Right hindlimb (tissue), 1 donor: ENCODE measurements around the gene OR6J1.
"Not testable (repeated sequence)": the region's sequence is repeated elsewhere in the genome, so short reads cannot be mapped to it uniquely, and the experiment has no call there.

ENCODE experiments used
- DNase-seq: peaks from one replicate; pipeline ENCODE4 v3.0.0-alpha.2; 2018

The OR6J1 gene

GRCh38 chr14:22650046-22650739 is 6.0 kb upstream of the OR6J1 start:
- DNase-seq: no peak

- DNase-seq: no peak
Measured at GRCh38 chr14:22648506-22648905, 4.4 kb upstream of the OR6J1 start.

GRCh38 chr14:22646570-22647254 is 2.6 kb upstream of the OR6J1 start:
- no peak for DNase-seq

- no peak for DNase-seq
Measured at GRCh38 chr14:22641846-22642245, 2.3 kb downstream of the OR6J1 start.

- DNase-seq: no peak
Measured at GRCh38 chr14:22640192-22640591, 4.0 kb downstream of the OR6J1 start.

- DNase-seq: not testable (repeated sequence)
Measured at GRCh38 chr14:22635980-22636379, 8.2 kb downstream of the OR6J1 start.

- DNase-seq: no peak
Measured at GRCh38 chr14:22634233-22634900, 9.8 kb downstream of the OR6J1 start.

- DNase-seq: no peak
Measured at GRCh38 chr14:22630486-22630885, 13.7 kb downstream of the OR6J1 start.

GRCh38 chr14:22630066-22630465 is 14.1 kb downstream of the OR6J1 start:
- no peak for DNase-seq

- no peak for DNase-seq
Measured at GRCh38 chr14:22629361-22629760, 14.8 kb downstream of the OR6J1 start.

- DNase-seq: no peak
Measured at GRCh38 chr14:22627506-22628263, 16.5 kb downstream of the OR6J1 start.

GRCh38 chr14:22626590-22626989 is 17.6 kb downstream of the OR6J1 start:
- no peak for DNase-seq

GRCh38 chr14:22623047-22623446 is 21.1 kb downstream of the OR6J1 start:
- no peak for DNase-seq

GRCh38 chr14:22622255-22622654 is 21.9 kb downstream of the OR6J1 start:
- DNase-seq: no peak

GRCh38 chr14:22615765-22616164 is 28.4 kb downstream of the OR6J1 start:
- not testable (repeated sequence) for DNase-seq

- DNase-seq: peak; percentile 37
Measured at GRCh38 chr14:22614240-22614799, 29.8 kb downstream of the OR6J1 start.

- no peak for DNase-seq
Measured at GRCh38 chr14:22613736-22614239, 30.4 kb downstream of the OR6J1 start.

GRCh38 chr14:22613106-22613695 is 31.0 kb downstream of the OR6J1 start:
- DNase-seq: no peak

GRCh38 chr14:22610931-22611330 is 33.2 kb downstream of the OR6J1 start:
- no peak for DNase-seq

GRCh38 chr14:22607291-22607690 is 36.9 kb downstream of the OR6J1 start:
- DNase-seq: no peak

- DNase-seq: no peak
Measured at GRCh38 chr14:22606380-22606779, 37.8 kb downstream of the OR6J1 start.

GRCh38 chr14:22602862-22603261 is 41.3 kb downstream of the OR6J1 start:
- no peak for DNase-seq
